Stomach smooth muscle (tissue), 2 donors: ENCODE results near the gene PRKCSH.

Source experiments
- H3K27ac ChIP-seq: one replicate; pipeline ENCODE4 v1.7.0; 2013; ENCODE audit warnings: mild to moderate bottlenecking, low read length, inconsistent platforms
- H3K27me3 ChIP-seq, 2 donors: one replicate each; pipeline ENCODE4 v1.7.0; 2013; ENCODE audit warnings: low read length in 2 of 2; ENCODE audit not compliant: insufficient read depth in 2 of 2, control insufficient read depth in 1 of 2
- H3K36me3 ChIP-seq, 2 donors: one replicate each; pipeline ENCODE4 v1.7.0; 2013; ENCODE audit warnings: low read length in 2 of 2; ENCODE audit not compliant: control insufficient read depth in 2 of 2, insufficient read depth in 2 of 2
- H3K4me1 ChIP-seq: one replicate; pipeline ENCODE4 v1.7.0; 2013; ENCODE audit warnings: low read length; ENCODE audit not compliant: control insufficient read depth, insufficient read depth
- H3K4me3 ChIP-seq, 2 donors: one replicate each; pipeline ENCODE4 v1.7.0; 2013; ENCODE audit warnings: low read length in 2 of 2
- H3K9ac ChIP-seq, 2 donors: one replicate each; pipeline ENCODE4 v1.7.0; 2013; ENCODE audit warnings: low read length in 2 of 2, mild to moderate bottlenecking in 1 of 2
- H3K9me3 ChIP-seq, 2 donors: one replicate each; pipeline ENCODE4 v1.7.0; 2013; ENCODE audit warnings: low read length in 2 of 2; ENCODE audit not compliant: control insufficient read depth in 2 of 2
- donor health status: healthy.
- donor health status: Pancreatic carcinoma.

The PRKCSH gene

DNA sequence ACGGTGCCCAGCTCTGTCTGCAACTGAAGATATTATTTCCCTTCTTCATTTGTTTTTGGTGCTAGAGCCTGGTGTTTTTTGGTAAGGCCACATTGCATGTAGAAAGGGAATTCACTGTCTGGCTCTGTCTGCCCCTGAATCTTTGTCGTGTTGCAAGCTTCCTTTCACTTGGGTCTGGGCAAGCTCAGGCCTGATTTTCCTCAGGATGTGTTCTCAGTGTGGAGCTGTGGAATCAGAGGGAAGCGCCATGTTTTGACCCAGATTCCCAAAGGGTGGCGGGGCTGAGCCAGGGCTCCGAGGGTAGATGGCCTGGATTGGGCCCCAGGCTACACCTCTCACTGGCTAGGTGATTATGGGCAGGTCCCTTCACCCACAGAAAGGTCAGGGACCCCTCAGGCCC lies 8.6 kb downstream of the PRKCSH start:
- H3K4me3 ChIP-seq: no peak overlapping the region

DNA sequence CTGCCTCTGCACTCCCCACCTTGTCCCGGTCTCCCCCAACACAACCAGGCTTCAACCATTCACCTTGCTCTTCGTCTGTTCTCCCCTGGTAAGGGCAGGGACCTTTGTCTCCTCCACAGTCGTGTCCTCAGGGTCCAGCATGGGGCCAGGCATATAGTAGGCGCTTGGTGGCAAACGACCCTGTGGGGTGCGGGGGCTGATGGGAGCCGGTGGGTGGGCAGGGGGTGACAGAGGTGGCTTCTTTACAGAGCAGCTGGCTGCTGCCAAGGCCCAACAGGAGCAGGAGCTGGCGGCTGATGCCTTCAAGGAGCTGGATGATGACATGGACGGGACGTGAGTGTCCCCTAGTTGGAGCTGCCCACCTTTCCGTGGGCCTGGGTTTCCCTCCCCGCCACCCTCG lies 9.7 kb downstream of the PRKCSH start:
- Histone ChIP-seq H3K9ac (no peak overlapping the region), H3K27me3 (no peaks in the 10 kb centered on the region), H3K9me3 (no peaks in the 10 kb centered on the region), H3K27ac (no peak overlapping the region), H3K36me3 (peaks cover 26 to 39% of the 10 kb centered on the region in 2 donors), H3K4me1 (peaks cover 2% of the 10 kb centered on the region), H3K4me3 (no peak overlapping the region)

More for the DNA sequence above, 8.6 kb downstream of the PRKCSH start:
- Histone ChIP-seq H3K27ac (no peak overlapping the region), H3K27me3 (no peaks in the 10 kb centered on the region), H3K4me1 (peaks cover 2% of the 10 kb centered on the region), H3K9me3 (no peaks in the 10 kb centered on the region), H3K36me3 (peaks cover 26 to 37% of the 10 kb centered on the region in 2 donors), H3K9ac (no peak overlapping the region)

- Histone ChIP-seq H3K27me3 (no peaks in the 10 kb centered on the region), H3K27ac (no peak overlapping the region), H3K9ac (no peak overlapping the region), H3K4me1 (no peaks in the 10 kb centered on the region), H3K36me3 (peaks cover 20 to 34% of the 10 kb centered on the region in 2 donors), H3K4me3 (no peak overlapping the region), H3K9me3 (no peaks in the 10 kb centered on the region)
Observed at GRCh38 chr19:11446271-11446651, 10.8 kb downstream of the PRKCSH start.

DNA sequence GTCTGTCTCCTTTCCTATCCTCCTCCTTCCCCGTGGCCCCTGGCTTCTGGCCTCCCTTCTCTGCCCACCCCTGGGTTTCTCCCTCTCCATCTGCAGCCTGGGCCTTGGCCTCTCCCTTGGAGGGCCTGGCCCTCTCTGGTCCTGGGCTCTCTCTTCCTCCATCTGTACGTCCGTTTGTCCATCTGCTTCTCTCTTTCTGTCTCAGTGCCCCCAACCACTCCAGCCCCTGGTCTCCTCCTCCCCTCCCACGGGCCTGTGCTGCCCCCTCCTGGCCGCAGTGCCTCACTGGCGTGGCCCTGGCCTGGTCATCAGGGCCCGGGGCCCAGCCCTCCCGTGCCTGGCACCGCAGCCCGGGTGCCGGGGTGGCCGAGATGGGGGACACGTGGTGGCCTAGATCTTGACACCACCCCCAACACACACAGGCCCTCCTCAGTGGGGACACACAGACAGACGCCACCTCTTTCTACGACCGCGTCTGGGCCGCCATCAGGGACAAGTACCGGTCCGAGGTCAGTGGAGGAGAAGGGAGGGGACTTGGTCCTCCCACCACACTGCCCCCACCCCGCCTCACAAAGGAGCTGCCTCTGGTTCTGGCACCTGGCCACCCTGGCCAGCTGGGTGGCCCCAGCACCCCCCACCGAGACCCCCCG lies 11.3 kb downstream of the PRKCSH start:
- Histone ChIP-seq H3K36me3 (peaks cover 15 to 29% of the 10 kb centered on the region in 2 donors), H3K9ac (no peak overlapping the region)

DNA sequence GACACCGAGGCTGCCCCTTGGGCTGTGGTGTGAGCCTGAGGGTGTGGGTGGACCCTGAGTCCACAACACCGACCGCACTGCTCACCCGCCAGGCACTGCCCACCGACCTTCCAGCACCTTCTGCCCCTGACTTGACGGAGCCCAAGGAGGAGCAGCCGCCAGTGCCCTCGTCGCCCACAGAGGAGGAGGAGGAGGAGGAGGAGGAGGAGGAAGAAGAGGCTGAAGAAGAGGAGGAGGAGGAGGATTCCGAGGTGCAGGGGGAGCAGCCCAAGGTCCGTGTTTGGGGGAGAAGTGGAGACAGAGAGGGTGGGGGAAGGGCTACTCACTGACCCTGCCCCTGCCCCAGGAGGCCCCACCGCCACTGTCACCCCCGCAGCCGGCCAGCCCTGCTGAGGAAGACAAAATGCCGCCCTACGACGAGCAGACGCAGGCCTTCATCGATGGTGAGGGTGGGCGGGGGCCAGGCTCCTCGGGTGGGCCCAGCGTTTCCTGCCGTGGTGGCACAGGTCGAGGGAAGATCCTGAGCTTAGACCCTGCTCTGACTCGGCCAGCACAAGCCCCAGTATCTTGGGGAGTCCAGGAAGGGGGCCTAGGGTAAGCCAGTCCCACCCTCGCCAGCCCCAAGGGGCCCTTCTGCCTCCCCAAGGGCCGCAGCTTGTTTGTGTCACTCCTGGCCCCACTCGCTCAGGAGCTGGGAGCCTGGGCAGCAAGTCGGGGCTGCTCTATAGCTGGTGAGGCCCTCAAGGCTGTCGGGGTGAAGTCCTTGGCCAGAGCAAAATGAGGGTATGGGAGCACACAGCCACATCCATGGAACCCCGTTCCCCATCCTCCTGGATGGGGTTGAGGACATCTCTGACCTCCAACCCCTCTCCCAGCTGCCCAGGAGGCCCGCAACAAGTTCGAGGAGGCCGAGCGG lies 12.2 kb downstream of the PRKCSH start:
- Histone ChIP-seq H3K27ac (no peak overlapping the region), H3K9me3 (no peaks in the 10 kb centered on the region), H3K4me3 (no peak overlapping the region), H3K27me3 (no peaks in the 10 kb centered on the region), H3K36me3 (peaks cover 9 to 21% of the 10 kb centered on the region in 2 donors), H3K9ac (no peak overlapping the region), H3K4me1 (no peaks in the 10 kb centered on the region)

More for the DNA sequence above, 11.3 kb downstream of the PRKCSH start:
- Histone ChIP-seq H3K4me3 (no peak overlapping the region), H3K27ac (no peak overlapping the region), H3K27me3 (no peaks in the 10 kb centered on the region), H3K4me1 (no peaks in the 10 kb centered on the region), H3K9me3 (no peaks in the 10 kb centered on the region)

GRCh38 chr19:11448410-11448809 lies 13.0 kb downstream of the PRKCSH start:
- Histone ChIP-seq H3K9ac (no peak overlapping the region), H3K36me3 (peaks cover 9 to 21% of the 10 kb centered on the region in 2 donors), H3K27ac (no peak overlapping the region)

GRCh38 chr19:11448923-11449554 lies 13.6 kb downstream of the PRKCSH start:
- H3K27me3 ChIP-seq: peaks cover 2 to 5% of the 10 kb centered on the region in 2 donors
- H3K4me3 ChIP-seq: no peak overlapping the region
- H3K36me3 ChIP-seq: peaks cover 5 to 21% of the 10 kb centered on the region in 2 donors
- H3K27ac ChIP-seq: no peak overlapping the region
- H3K4me1 ChIP-seq: no peaks in the 10 kb centered on the region
- H3K9ac ChIP-seq: no peak overlapping the region
- no peaks in the 10 kb centered on the region for H3K9me3 ChIP-seq

More at GRCh38 chr19:11448410-11448809, 13.0 kb downstream of the PRKCSH start:
- Histone ChIP-seq H3K4me1 (no peaks in the 10 kb centered on the region), H3K9me3 (no peaks in the 10 kb centered on the region), H3K4me3 (no peak overlapping the region), H3K27me3 (peaks cover 2 to 5% of the 10 kb centered on the region in 2 donors)

- Histone ChIP-seq H3K36me3 (peaks cover 0 to 11% of the 10 kb centered on the region in 2 donors), H3K9ac (no peak overlapping the region), H3K27me3 (peaks cover 2 to 5% of the 10 kb centered on the region in 2 donors), H3K4me3 (no peak overlapping the region), H3K27ac (no peak overlapping the region), H3K4me1 (no peaks in the 10 kb centered on the region), H3K9me3 (no peaks in the 10 kb centered on the region)
Observed at GRCh38 chr19:11450570-11451326, 15.3 kb downstream of the PRKCSH start.

DNA sequence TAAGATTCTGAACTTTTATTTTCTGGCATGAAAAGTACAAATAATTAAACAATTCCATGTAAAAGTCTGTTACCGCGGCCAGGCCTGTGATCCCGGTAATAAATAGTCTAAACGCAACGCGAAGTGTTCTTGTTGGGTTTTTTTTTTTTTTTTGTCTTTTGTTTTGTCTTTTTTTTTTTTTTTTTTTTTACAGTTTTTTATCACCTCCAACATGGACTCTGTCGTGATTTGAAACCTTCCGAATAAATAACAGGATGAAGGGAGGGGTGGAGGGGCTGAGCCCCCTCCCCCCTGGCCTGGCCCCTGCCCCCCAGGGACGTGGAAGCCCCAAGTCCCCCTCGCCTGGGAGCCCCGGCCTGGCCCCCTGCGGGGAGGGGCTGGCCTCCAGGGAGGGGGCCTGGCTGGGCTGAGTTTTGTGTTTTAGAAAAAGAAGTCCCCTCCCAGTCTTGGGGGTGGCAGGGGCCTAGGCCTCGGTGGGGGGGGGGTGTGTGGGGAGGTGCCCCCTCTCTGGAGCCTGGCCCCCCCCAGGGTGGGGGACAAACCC lies 16.0 kb downstream of the PRKCSH start:
- H3K27ac ChIP-seq: no peak overlapping the region
- no peaks in the 10 kb centered on the region for H3K4me1 ChIP-seq
- H3K9me3 ChIP-seq: no peaks in the 10 kb centered on the region
- H3K4me3 ChIP-seq: no peak overlapping the region
- H3K9ac ChIP-seq: no peak overlapping the region
- H3K36me3 ChIP-seq: peaks cover 0 to 8% of the 10 kb centered on the region in 2 donors
- peaks cover 2 to 5% of the 10 kb centered on the region in 2 donors for H3K27me3 ChIP-seq
